Activated CD4-positive, alpha-beta T cell treated with anti-CD3 and anti-CD28 coated beads, Interleukin-2, amount 50 U/mL, for 4 hours (primary cell): ENCODE measurements around the gene SLC9A1.
A peak's percentile ranks its signal among the peaks of the same experiment; 100 is the strongest.
"Not testable (repeated sequence)": the region's sequence is repeated elsewhere in the genome, so short reads cannot be mapped to it uniquely, and the experiment has no call there.

Experiments
- DNase-seq, 2 experiments: peaks; one replicate each; pipeline ENCODE4 v3.0.0-alpha.2; 2020

The SLC9A1 gene

GRCh38 chr1:27154991-27155781 is at the start of gene SLC9A1:
Gene SLC9A1 (minus strand): TSS chr1:27155125. CDS start chr1:27154334, 791 bp downstream.
- DNase-seq = peak; percentile 90

- no peak for DNase-seq
Observed at GRCh38 chr1:27203946-27204345, 49.0 kb upstream of the SLC9A1 start.

- DNase-seq = no peak
Observed at GRCh38 chr1:27201295-27201694, 46.4 kb upstream of the SLC9A1 start.

- DNase-seq = no peak
Observed at GRCh38 chr1:27193194-27193593, 38.3 kb upstream of the SLC9A1 start.

DNA sequence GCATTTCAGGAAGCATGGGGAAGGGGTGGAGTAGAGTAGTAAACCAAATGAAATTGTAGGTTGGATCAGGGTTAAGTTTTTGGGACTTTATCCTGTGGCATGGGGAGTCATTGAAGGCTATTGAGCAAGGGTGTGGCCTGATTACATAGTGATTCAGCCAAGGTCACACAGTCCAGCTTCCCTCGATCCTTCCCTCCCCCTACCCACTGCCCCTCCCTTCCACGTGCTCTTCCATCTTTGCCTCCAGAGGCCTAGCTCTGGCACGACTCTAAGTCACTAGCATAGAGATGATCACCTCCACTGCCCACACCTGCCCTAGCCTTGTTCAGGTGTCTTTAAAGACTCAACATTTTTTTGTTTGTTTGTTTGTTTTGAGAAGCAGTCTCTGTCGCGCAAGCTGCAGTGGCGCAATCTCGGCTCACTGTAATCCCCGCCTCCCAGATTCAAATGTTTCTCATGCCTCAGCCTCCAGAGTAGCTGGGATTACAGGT is 37.2 kb upstream of the SLC9A1 start:
- DNase-seq = no peak

DNA sequence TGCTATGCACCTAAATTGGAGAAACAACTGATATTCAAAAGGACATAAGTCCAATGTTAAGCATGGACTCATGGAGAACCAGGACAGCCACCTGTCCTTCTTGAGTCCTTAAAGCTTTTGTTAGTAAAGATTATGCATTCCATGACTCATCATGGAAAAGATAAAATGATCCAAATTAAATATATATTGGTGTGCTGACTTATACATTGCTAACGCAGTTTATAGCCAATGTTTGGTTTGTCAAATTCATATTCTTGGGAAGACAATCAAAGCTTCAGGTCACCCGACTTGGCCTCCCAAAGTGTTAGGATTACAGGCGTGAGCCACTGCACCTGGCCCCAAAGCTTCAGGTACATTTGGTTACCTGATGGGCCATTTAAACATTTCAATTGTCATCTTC is 29.7 kb upstream of the SLC9A1 start:
- DNase-seq = not testable (repeated sequence)

- no peak for DNase-seq
Observed at GRCh38 chr1:27179979-27180378, 25.1 kb upstream of the SLC9A1 start.

DNA sequence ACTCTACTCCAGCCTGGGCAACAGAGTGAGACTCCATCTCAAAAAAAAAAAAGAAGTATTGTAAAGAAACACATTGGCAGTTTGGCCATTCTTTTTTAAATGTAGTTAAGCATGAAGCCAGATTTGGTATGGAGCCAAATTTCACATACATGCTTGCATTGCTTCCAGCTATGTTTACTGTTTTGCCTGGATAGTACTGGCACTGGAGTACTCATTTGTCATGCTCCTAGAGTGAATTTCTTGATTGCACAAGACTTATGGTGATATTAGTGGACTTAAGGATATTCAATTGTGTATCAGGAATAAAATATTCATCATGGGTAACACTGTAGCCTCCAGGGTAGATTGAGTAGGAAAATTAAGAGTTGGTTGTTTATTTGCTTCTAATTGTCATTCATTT is 24.5 kb upstream of the SLC9A1 start:
- no peak for DNase-seq

DNA sequence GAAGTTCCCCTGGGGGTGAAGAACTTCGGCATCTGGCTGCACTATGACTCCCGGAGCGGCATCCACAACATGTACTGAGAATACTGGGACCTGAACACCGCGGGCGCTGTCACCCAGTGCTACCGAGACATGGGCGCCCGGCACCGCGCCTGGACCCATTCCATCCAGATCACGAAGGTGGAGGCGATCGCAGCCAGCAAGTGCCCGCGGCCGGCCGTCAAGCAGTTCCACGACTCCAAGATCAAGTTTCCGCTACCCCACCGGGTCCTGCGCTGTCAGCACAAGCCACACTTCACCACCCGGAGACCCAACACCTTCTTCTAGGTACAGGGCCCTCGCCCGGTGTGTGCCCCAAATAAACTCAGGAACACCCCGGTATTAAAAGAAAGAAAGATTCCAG is 22.0 kb upstream of the SLC9A1 start:
- no peak for DNase-seq

DNA sequence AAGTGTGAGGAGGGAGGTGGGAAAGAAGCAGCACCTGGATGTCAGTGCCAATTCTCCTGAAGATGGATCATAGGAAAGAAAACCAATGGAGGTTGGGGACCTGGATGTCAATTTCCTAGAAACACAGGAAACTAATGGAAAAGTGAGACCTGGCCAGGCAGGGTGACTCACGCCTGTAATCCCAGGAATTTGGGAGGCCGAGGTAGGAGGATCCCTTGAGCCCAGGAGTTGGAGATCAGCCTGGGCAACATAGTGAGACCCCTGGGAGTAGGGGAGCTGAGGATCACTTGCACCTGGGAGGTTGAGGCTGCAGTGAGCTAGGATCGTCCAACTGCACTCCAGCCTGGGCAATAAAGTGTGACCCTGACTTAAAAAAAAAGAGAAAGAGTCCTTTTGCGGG is 21.4 kb upstream of the SLC9A1 start:
- no peak for DNase-seq

GRCh38 chr1:27172992-27173391 is 18.1 kb upstream of the SLC9A1 start:
- not testable (repeated sequence) for DNase-seq

DNA sequence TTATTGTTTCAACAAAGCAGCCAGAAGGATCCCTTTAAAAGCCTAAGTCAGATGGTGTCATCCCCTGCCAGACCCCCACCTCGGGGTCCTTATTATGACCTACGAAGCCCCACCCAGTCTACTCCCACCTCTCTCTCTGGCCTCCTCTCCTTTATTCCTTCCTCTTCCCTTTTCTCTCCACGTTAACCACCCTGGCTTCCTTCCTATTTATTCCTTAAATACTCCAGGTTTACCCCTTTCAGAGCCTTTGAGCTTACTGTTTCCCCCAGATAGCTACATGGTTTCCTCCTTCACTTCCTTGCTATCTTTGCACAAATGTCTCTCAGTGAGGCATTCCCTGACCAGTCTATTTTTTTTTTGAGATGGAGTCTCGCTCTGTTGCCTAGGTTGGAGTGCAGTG is 12.0 kb upstream of the SLC9A1 start:
- no peak for DNase-seq

DNA sequence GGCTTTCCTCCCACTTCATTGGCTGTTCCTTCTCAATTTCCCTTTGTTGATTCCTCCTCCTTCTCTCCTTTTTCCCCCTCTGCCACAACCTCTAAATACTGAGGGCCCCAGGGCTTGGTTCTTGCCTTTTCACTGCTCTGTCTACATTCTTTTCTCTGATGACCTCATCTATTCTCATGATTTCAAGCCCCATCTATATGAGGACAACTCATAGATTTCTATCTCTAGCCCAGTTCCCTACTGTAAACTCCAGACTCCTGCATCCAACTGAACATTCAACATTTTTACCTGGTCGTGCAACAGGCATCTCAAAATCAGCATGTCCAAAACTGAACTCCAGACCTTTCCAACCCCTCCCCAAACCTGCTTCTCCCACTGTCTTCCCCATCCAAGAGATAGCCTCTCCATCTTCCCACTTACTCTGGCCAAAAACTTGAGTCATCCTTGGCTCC is 11.5 kb upstream of the SLC9A1 start:
- no peak for DNase-seq

DNA sequence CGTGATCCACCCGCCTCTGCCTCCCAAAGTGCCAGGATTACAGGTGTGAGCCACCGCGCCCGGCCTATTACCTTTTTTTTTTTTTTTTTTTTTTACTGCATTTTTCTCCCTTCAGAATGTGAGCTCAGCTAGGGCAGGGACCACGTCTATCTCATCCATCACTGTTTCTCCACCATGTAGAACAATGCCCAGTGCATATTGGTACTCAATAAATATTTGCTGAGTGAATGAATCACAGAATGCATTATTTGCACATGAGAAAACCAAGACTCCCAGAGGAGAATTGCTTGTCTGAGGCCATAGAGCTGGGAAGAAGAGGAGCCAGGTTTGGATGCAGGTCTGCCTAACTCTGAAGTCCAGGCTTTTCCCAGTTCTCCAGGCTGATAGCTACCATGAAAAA is 8.2 kb upstream of the SLC9A1 start:
- DNase-seq = no peak

- DNase-seq = no peak
Observed at GRCh38 chr1:27162090-27162489, 7.2 kb upstream of the SLC9A1 start.

- DNase-seq = no peak
Observed at GRCh38 chr1:27161594-27161993, 6.7 kb upstream of the SLC9A1 start.

DNA sequence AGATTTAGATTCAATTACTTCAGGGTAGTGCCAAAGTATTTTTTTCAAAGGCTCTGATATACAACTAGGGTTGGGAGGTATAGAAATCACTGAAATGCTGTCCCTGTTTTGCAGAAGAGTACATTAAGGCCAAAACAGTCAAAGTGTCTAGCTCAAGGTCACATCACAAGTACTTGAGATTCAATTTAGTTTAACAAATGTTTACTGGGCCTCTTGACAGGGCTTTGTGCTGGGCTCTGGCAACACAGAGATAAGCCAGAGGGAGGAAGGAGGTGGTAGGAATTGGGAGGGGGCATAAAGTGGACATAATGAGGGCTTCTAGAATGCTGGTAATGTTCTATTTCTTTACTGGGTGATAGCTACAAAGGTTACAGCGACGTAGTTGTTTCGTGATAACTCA is 2.3 kb upstream of the SLC9A1 start:
- DNase-seq = no peak

DNA sequence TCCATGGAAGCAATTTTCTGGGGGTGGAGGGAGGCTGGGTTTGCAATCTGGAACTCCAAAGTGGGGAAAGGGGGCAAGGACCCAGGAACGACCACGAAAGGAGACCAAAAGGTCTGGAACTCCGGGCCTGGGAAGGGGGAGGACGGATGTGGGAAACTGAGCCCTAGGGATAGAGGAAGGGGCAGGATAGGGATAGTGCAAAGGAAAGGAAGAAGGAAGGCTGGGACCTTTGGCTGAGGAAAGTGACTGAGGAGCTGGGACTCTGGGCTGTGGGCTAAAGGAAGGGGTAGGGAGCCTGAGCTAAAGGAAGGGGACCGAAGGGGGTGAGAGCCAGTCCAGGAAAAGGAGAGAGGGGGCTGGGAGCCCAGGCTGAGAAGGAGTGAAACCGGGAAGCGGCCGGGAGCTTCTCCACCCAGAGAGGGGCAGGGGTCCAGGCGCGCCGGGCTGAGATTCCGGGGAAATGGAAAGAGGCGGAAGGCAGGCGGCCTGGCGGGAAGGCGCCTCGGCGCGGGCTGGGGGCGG is 395 bp downstream of the SLC9A1 start:
- DNase-seq = no peak

- DNase-seq = no peak
Observed at GRCh38 chr1:27153927-27154358, 982 bp downstream of the SLC9A1 start.

- no peak for DNase-seq
Observed at GRCh38 chr1:27153549-27153886, 1.4 kb downstream of the SLC9A1 start.

GRCh38 chr1:27152829-27153548 is 1.9 kb downstream of the SLC9A1 start:
- no peak for DNase-seq

DNA sequence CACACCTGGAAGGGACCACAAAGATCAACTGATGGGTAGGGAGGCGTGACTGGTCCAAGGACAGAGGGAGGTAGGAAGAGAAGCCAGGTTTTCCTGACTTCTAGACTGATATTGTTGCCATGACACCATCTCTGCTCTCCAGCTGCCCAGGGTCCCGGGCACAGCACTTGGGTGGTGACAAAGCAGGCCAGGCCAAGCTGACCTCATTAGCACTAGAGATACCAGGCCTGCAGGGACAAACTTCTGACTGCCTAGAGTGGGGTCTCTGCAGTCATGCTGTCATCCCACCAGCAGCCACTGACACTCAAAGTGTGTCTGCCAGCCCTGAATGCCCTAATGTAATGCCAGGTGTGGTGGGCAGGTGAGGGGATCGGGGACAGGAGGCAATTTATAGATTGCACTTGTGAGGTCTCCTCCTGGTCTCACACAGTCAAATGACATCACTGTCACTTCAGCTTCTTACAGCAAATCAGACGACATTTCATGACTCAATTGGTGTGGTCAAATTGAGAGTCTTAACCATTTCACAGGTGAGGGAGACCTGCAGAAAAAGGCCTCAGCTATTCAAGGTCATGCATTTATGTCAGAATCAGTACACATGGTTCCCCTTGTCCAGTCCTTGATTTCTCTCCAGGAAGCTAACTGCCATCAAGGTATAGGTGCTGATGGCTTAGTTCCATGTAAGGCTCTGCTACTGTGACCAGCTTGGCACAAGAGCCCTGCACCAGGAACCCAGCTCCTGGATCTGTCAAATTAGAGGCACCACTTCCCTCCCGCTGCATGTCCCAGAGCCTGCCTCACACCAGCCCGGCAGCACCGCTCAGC is 2.7 kb downstream of the SLC9A1 start:
- no peak for DNase-seq

DNA sequence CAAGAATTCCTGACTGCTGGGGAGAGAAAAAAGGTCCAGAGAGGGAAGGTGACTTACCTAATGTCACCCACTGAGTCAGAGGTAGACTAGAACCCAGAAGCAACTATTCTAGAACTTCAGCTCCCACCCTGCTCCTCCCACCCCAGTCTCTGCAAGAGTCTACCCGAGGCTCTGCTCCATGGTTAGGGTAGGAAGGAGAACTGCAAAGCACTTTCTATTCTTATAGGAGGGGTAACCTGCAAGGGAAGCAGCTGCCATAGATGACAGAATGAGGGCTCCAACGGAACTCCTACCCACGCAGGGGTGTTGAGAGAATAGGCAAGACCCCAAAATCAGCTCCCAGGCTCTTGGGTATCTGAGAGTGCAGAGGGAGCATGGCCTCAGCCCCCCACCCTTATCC is 4.3 kb downstream of the SLC9A1 start:
- DNase-seq = no peak
